ENCODE measurements around the gene AQP2. TPM values are rescaled to one million over a fixed set of nuclear protein-coding genes. Genes with fewer than 3 reads are reported as not detected.

Gene AQP2
- total RNA-seq, 2 donors from 2014 or later: not detected

DNA sequence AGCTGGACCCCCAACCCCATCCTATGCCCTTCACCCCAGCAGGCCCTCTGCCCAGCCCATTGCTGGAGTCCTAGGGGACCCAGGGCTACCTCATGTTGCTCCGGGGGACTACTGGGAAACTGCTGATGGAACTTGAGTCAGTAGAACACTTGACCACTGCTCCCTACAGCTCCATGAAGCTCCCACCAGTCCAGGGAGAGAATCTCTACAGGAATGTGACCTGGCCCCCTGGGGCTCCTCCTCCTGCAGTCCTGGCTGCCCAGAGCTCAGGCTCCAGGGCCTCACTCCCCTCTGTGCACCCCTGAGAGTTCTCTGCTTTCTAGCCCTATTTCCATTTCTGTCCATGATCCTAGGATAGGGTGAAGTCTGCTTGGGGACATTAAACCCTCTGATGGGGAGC is 10.8 kb upstream of the AQP2 start:
- Histone ChIP-seq H3K27ac (ENCODE audit: low read depth, low read length) (no peak overlapping the region), H3K4me1 (ENCODE audit: control insufficient read depth, insufficient read depth, low read length) (peaks cover 6% of the 10 kb centered on the region), H3K4me3 (ENCODE audit: low read length) (no peak overlapping the region), H3K27me3 (ENCODE audit: control insufficient read depth, insufficient read depth, low read length, poor library complexity, severe bottlenecking) (peaks cover 21% of the 10 kb centered on the region), H3K9me3 (ENCODE audit: control insufficient read depth, low read length) (no peaks in the 10 kb centered on the region), H3K36me3 (ENCODE audit: control insufficient read depth, insufficient read depth, low read length) (no peaks in the 10 kb centered on the region), H3K9ac (ENCODE audit: extremely low read depth, low read length, poor library complexity, severe bottlenecking) (no peak overlapping the region)
- DNase-seq: no peak
- Mint-ChIP-seq H3K27me3 (ENCODE audit: insufficient read depth) (peaks cover 43% of the 10 kb centered on the region), H3K9me3 (no peaks in the 10 kb centered on the region), H3K4me3 (no peak overlapping the region), H3K4me1 (peaks cover 7% of the 10 kb centered on the region), H3K36me3 (ENCODE audit: low read depth) (no peaks in the 10 kb centered on the region), H3K27ac (no peak overlapping the region)
- WGBS, 2 experiments (ENCODE audit: insufficient coverage in 1 of 2, insufficient read length in 1 of 2): 90% methylated on average over 1 of the region's 1 CpG; no CpG with 5 or more reads in 1 of the 2 experiments
- TF ChIP-seq, protein P1, sequence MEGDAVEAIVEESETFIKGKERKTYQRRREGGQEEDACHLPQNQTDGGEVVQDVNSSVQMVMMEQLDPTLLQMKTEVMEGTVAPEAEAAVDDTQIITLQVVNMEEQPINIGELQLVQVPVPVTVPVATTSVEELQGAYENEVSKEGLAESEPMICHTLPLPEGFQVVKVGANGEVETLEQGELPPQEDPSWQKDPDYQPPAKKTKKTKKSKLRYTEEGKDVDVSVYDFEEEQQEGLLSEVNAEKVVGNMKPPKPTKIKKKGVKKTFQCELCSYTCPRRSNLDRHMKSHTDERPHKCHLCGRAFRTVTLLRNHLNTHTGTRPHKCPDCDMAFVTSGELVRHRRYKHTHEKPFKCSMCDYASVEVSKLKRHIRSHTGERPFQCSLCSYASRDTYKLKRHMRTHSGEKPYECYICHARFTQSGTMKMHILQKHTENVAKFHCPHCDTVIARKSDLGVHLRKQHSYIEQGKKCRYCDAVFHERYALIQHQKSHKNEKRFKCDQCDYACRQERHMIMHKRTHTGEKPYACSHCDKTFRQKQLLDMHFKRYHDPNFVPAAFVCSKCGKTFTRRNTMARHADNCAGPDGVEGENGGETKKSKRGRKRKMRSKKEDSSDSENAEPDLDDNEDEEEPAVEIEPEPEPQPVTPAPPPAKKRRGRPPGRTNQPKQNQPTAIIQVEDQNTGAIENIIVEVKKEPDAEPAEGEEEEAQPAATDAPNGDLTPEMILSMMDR (conservative IDR thresholded peaks at IDR 0.05): no peak

DNA sequence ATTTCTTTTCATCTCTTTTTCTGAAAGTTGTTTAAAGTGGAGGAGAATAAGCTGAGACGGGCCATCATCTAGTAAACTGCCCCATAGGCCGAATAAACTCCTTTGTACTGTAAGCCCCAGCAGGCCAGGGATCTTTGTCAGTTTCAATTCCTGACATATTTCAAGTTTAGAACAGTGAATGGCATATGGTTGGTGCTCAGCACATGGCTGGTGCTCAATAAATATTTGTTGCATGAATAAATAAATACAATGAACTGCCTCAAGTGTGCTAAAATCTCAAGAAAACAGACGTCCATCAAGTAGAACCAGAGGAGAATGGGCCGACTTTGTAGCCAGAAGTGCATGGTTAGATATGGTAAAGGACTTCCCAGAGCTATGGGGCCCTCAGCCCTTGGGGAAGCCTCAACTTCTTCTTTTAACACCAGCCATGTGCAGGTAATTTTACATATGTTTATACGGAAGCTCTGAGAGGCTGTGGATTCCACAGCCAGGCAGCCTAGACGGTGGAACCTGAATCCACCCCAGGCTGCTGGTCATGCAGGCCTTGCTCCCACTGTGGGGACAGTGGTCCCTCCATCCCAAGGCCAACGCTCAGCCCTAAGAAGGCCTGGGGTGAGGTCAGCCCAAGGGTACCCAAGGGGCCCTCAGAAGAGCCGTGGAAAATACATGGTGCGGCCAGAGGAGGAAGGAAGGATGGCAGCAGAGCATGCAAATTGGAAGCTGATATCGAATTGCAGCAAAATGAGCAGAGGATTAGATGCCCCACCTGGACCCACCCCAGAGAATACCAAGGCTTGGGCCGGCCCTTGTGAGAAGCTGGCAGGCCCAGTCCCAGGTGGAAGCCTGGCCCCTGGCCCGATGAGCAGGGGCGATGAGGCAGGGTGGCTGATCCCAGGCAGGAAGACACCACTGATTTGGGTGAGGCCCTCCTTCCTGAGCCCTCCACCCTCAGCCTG is 8.7 kb upstream of the AQP2 start:
- H3K36me3 Mint-ChIP-seq (ENCODE audit: low read depth): no peaks in the 10 kb centered on the region
- H3K9ac ChIP-seq (ENCODE audit: extremely low read depth, low read length, poor library complexity, severe bottlenecking): no peak overlapping the region
- H3K4me3 Mint-ChIP-seq: no peak overlapping the region
- 85 to 89% methylated on average over 8 to 13 of the region's 13 CpGs for WGBS, 2 experiments (ENCODE audit: insufficient coverage in 1 of 2, insufficient read length in 1 of 2)
- peaks cover 16% of the 10 kb centered on the region for H3K4me1 Mint-ChIP-seq
- H3K27ac ChIP-seq (ENCODE audit: low read depth, low read length): no peak overlapping the region
- H3K27ac Mint-ChIP-seq: no peak overlapping the region
- peaks cover 64% of the 10 kb centered on the region for H3K27me3 Mint-ChIP-seq (ENCODE audit: insufficient read depth)
- TF ChIP-seq, protein P1 (conservative IDR thresholded peaks at IDR 0.05): no peak
- no peaks in the 10 kb centered on the region for H3K36me3 ChIP-seq (ENCODE audit: control insufficient read depth, insufficient read depth, low read length)
- no peak for DNase-seq
- no peaks in the 10 kb centered on the region for H3K9me3 Mint-ChIP-seq
- no peaks in the 10 kb centered on the region for H3K9me3 ChIP-seq (ENCODE audit: control insufficient read depth, low read length)
- no peak overlapping the region for H3K4me3 ChIP-seq (ENCODE audit: low read length)
- peaks cover 38% of the 10 kb centered on the region for H3K27me3 ChIP-seq (ENCODE audit: control insufficient read depth, insufficient read depth, low read length, poor library complexity, severe bottlenecking)
- peaks cover 6% of the 10 kb centered on the region for H3K4me1 ChIP-seq (ENCODE audit: control insufficient read depth, insufficient read depth, low read length)

DNA sequence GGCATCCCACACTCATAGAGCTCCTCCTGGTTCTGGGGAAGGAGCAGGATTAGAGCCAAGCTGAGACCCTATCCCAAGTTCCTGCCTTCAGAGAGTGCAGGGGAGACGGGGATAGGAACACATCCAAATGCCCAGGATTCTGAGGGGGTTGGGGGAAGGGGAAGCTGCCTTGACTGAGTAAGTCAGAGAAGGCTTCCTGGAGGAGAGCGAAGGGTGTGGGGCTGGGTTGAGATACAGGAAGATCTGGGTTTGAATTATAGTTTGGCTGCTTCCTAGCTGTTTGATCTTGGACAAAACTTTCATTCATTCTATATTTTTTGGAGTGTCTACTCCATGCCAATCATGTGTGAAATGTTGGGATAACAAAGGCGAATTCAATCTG is 8.0 kb upstream of the AQP2 start:
- H3K27ac Mint-ChIP-seq: no peak overlapping the region
- Histone ChIP-seq H3K4me3 (ENCODE audit: low read length) (no peak overlapping the region), H3K4me1 (ENCODE audit: control insufficient read depth, insufficient read depth, low read length) (peaks cover 6% of the 10 kb centered on the region), H3K27me3 (ENCODE audit: control insufficient read depth, insufficient read depth, low read length, poor library complexity, severe bottlenecking) (peaks cover 42% of the 10 kb centered on the region), H3K36me3 (ENCODE audit: control insufficient read depth, insufficient read depth, low read length) (no peaks in the 10 kb centered on the region), H3K9ac (ENCODE audit: extremely low read depth, low read length, poor library complexity, severe bottlenecking) (no peak overlapping the region), H3K9me3 (ENCODE audit: control insufficient read depth, low read length) (no peaks in the 10 kb centered on the region), H3K27ac (ENCODE audit: low read depth, low read length) (no peak overlapping the region)
- peaks cover 71% of the 10 kb centered on the region for H3K27me3 Mint-ChIP-seq (ENCODE audit: insufficient read depth)
- DNase-seq: no peak
- 86 to 96% methylated on average over 3 of the region's 3 CpGs for WGBS, 2 experiments (ENCODE audit: insufficient coverage in 1 of 2, insufficient read length in 1 of 2)
- H3K9me3 Mint-ChIP-seq: no peaks in the 10 kb centered on the region
- no peaks in the 10 kb centered on the region for H3K36me3 Mint-ChIP-seq (ENCODE audit: low read depth)
- H3K4me3 Mint-ChIP-seq: no peak overlapping the region
- peaks cover 16% of the 10 kb centered on the region for H3K4me1 Mint-ChIP-seq
- TF ChIP-seq, protein P1 (conservative IDR thresholded peaks at IDR 0.05): no peak
